COR-L47 (cell line): ENCODE results near the gene ZYX.
A peak's percentile ranks its signal among the peaks of the same experiment; 100 is the strongest.
"Not testable (repeated sequence)": the region's sequence is repeated elsewhere in the genome, so short reads cannot be mapped to it uniquely, and the experiment has no call there.

ENCODE experiments used
- DNase-seq: peaks from one replicate; lab custom pipeline; 2025; lab: John Stamatoyannopoulos, UW

The ZYX gene

DNA sequence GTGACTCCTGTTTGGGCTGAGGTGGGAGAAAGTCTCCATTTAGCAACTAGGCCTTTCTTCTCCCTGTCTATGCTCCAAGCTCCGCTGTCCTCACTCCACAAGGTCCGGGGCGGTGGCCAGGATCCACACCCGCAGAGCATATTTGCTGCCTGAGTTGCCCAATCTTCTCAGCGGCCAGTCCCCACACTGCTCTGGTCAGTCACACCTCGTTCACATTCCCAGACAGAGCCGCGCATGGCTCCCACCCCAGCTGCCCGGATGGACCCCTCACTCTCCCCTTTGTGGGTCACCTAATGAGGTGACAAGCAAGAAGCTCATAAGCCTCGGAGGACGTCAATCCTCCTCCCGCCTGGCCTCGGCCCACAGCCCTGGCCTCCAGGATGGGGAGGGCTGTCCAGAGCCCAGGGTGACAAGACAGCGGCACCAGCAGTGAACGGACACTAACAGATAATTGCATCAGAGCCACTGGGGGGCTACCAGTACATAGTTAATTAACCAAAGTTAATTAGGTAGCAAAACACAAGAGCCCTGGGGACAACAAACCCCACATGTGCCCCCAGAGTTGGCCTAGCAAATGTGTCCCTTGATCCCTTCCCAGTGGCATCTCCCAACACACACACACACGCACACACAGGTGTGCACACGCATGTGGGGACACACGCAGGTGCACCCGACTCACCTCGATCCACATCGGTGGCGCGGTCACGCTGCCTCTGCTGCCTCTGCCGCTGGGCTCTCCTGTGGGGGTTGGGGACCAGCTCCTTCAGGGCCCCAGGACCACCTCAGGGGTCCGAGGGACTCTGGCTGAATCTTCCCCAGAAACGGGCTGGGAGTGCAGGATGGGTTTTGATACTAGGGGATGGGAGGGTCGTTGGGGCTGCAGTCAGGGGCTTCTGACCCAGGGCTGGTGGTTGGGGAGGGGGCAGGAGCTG lies 15.7 kb downstream of the ZYX start:
- DNase-seq, result no peak

DNA sequence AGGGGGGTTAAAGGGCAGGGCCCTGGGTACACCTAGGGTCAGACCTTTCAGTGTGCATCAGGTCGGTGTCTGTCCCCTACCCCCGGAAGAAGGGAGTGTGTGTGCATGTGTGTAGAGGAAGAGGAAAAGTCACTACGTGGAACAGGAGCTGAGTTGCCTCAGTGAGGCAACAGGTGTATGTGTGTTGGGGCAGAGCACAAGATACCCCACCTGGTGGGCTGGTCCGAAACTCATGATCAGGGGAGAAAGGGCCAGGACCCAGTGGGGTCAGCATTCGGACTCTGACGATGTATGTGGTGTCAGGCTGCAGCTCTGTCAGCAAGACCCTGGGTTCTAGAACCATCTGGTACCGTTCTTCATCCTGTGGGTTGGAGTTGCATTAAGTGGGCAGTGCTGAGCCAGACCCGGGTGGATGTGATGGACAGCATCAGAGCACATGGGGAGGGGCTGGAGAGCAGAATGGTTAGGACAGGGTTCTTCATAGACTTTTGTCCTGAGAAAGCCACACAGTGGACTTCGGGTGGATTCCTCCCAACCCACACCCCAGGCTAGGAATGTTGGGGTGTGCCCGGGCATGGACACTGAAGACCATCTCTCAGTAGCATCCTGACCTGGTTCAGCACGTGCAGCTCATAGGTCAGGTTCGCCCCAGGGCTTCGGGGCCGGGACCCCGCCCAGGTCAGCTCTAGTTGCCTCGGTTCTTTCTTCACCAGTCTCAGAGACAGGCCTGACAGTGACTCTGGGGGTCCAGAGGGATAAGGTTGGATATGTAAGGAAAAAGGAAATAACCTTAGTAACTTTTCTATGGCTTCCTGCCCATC lies 16.8 kb downstream of the ZYX start:
- DNase-seq, result no peak

DNA sequence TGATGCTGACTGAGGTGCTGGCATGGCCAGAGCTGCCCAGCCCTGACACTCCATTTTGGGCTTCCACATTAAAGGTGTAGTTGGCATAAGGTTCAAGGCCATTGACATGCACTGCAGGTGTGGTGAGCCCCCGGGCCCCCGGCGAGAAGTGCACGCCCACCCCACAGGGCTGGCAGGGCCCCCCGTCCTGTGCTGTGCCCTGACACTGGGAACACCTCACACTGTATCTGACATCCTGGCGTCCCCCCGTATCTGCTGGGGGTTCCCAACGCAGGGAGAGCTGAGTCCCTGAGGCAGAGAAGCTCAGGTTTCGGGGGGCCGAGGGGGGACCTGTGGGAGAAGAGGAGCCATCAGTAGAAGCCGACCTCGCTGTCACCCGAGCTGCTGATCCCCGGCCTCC lies 17.5 kb downstream of the ZYX start:
- DNase-seq, result no peak

DNA sequence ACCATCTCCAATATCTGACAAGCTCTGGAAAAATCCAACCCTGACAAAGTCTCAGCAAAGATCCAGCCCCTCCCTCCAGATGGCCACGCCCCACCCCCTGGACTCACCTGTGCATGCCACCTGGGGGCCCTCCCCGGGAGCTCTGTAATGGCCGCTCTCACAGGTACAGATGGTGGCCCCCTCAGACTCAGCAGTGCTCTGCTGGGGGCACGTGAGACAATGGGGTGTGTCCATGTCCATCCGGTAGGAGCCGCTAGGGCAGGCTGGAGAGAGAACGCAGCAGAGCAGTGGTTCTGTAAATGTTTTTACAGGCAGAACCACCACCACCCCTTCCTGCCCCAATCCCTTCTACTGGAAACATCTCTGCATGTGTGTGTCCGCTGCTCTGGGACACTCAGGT lies 18.0 kb downstream of the ZYX start:
- no peak for DNase-seq

DNA sequence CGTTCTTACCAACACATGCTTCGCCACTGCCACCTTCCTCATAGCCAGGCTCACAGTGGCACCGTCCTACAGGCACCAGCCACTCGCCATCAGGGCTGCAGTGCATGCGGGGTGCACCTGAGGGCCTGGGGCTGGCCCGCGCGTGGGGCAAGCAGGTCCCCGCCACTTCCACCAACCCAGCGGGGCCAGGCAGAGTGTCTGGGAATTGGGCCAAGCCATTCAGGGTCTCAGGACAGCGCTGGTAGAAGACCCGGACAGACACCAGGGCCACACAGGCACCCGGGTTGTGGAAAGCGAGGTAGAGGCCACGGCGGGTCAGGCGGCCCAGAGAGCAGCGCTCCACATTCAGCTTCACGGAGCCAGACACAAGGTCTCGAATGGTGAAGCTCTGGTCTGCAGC lies 18.5 kb downstream of the ZYX start:
- no peak for DNase-seq

DNA sequence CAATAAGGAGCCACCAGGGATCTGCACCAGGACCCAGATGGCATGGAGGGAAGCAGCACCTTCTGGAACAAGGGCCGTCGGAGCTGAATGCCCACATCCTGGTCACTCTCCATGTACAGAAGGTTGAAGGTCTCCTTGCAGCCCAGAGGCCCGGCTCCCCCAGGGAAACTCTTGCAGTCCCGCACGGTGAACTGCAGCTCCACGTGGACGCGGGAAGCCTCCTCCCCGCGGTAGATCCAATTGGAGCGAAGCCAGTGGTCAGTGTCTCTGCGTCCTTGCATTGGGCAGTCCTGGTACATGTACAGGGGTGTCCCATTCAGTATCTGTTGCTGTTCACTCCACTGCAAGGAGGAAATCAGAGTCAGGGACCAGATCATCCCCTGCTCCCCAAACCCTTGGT lies 20.1 kb downstream of the ZYX start:
- no peak for DNase-seq

DNA sequence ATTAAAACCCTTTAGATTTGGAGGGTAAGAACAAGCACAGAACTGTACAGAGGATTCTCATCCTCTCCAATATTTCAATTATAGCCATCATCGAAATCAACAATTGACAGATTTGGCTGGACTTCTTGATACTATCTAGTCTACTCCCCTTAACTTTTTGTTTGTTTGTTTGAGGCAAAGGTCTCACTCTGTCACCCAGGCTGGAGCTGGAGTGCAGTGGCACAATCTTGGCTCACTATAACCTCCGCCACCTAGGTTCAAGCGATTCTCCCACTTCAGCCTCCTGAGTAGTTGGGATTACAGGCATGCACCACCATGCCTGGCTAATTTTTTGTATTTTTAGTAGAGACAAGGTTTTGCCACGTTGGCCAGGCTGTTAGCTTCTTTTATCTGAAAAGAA lies 21.1 kb downstream of the ZYX start:
- DNase-seq, result not testable (repeated sequence)

DNA sequence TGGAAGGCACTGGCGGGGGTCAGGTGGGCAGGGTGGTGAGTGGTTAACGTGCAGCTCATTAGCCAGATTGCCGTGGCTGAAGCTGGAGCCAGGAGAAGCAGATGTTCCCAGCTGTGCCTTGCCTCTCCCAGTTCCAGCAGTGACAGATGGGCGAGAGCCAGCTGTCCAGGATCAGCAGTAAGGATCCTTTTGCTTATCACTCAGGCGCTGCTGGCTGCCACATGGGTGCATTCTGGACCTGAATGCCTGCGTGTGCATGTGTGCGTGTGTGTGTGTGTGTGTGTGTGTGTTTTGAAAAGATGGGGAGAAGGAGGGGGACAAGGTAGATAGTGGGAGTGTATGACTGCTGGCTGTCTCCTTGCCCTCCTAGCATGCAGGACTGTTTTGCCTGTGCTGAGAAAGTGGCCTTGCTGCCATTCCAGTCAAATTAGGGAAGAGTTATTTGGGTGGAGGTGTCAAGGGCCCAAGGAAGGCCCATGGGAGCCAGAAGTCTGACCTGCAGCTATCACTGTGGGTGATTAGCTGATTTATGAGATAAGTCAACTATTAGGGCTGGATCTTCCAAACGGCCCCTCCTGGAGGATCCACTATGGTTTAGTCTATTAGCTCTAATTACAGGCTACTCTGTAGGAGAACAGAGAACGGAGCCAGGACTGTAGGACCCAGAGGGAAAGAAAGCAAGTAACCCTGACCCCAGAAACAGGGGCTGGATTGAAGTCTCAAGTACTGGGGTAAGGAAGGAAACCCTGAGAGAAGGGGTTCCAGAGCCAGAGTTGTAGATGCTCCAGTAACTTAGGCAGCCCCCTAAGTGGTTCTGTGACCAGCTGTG lies 24.2 kb downstream of the ZYX start:
- no peak for DNase-seq

DNA sequence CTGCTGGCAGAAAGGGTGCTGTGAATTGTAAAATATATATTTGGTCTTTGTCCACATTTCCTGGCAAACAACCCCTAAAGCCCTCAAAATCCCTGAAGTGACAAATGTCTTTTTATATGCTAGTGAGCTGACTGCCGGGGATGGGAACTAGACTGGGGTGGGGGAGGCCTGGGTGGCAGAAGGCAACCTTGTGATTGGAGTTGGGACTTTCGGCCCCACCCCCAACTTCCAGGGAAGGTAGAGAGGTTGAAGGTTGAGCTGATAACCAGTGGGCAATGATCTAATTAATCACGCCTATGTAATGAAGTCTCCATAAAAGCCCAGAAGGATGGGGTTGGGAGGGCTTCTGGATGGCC lies 24.8 kb downstream of the ZYX start:
- no peak for DNase-seq

DNA sequence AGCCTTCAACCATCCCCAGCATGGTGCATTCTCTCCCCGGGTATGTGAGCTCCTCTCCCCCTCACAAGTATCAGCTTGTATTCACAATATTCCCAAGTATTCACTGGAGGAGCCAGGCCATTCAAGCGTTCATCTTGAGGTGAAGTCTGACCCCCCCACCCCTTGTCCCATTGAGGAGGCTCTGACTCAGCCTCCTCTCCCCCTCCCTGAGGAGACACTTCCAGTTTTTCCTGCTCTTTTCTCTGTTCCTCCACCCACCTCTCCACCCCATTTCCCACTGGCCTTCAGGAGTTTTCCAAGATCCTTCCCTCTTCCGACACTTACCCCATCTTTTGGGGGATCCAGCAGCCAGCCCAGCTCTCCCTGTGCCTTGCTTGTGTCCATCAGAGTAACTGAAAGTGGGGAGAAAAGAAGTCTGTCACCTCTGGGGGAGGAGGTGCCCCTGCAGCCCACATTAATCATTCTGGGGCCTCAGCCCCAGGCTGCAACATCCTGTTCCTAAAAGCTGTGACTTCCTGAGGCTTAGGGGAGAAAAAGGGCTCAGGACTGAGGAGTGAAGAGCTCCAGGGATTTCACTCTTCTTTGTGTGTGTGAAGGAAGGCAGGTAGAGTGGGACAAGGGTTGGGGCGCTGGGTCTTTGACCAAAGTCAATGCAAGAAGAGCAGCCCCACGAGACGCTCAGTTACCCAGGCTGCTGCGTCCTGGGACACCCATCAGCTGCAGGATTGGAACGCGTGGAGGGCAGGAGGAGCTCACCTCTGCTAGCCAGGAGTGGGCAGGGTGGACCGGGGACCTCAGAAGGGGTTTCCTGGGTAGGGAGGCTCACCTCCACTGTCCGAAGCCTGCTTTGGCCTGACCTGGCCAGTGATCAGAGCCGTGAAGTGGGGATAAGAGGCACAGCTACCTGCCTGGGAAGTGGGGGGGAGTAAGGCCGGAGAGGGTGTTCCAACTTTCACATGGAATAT lies 26.4 kb downstream of the ZYX start:
- DNase-seq, result no peak

DNA sequence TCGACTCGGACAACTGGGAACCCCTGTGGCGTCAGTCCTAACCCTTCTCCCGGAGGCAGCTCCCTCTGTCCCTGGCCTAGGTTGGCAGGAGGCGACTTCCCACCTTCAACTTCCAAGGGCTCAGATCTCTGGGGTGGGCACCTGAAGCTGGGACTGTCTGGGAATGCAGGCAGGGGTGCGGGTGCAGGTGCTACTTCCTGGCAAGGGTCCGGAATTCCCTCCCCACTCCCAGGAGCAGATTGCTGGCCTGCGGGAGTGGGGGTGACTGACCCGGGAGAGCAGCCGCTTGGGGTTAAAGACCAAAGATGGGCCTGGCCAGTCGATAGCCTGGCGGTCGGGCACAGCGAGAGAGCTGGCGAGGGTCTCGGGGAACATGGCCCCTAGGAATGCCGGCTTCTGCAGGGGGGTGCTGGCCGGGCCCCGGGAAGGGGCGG lies 27.1 kb downstream of the ZYX start:
- no peak for DNase-seq

DNA sequence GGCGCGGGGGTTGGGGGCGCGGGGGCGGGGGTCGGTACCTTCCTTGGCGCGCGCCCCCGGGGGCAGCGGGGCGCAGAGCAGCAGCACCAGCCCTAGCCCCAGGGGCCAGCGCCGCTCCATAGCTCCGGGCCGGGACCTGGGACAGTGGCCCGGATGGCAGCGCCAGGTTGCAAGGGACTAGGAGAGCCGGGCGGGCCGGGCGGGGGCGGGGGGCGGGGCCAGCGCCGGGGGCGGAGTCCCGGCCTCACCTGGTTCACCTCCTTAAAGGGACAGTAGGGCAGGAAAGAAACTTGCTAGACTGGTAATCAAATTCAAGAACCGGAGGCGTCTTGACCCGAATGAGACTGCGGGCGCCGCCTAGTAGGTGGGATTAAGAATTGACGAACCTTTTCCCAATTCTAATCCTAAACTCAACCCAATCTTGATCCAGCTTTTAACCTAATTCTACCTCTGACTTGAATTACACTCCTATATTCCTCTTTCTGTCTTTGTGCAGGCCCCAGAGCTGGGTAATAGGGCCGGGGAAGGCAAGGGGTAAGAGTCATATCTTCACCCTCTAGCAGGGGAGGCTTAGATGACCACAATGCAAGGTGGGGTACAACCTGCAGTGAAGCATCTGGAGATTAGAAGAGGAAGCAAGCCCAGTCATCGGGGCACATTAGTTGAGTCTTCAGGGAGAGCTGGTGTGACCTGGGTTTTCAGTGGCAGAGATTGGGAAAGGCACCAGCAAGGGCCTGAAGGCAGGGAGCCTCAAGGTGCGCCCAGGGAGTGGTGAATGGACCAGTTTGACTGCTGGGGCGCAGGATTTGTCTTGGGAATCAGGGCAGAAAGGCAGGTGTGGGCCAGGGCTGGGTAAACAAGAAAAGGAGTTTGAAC lies 27.8 kb downstream of the ZYX start, which contains the start of gene EPHA1:
Gene EPHA1 (minus strand): TSS at position 171 of the 876 bp plus-strand sequence. CDS start 51 bp downstream, at position 120.
- DNase-seq, result no peak

DNA sequence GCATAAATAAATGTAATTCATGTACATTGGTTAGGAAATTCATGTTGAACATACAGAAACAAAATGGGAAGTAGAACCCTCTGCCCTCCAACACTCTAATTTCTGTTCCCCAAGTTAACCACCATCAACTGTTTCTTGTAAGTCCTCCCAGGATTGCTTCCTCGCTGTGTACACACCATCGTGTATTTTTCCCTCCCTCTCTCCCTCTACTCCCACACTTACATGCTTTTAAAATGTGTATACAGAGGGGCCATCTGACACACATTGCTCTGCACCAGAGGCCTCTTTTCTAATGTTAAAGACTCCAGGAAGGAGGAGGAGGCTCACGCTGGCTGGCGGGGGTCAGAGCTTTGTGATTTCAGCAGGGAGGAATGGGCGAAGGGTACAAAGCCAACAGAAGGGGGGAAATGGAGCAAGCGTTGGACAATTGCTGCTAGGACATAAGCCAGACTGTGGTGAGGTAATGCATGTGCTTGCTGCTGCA lies 29.4 kb downstream of the ZYX start:
- no peak for DNase-seq

DNA sequence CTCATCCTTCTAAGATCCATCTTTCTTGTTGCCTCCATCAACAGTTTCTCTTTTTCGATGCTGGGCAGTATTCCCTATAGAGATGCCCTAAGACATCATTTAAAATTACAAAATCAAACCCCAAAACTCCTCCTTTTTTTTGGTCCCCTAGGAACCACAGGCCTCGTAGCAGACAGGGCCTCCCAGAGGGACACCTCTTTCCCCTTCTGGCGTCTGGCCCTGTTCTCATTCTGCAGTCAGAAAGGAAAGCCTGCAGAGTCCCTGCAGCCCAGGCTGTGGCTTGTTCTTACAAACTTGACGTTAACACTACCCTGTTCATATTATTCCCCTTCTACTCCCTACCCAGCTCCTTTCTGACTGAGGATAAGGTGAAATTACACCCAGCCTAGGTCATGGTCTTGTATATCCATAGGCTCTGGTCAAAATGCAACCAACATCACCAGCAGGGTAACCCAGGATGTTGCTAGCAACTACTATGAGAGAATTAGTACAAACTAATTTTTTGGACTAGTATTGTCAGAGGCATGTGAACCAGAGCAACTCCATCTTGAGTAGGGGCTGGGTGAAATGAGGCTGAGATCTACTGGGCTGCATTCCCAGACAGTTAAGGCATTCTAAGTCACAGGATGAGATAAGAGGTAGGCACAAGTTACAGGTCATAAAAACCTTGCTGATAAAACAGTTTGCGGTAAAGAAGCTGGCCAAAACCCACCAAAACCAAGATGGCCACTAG lies 31.0 kb downstream of the ZYX start:
- no peak for DNase-seq

DNA sequence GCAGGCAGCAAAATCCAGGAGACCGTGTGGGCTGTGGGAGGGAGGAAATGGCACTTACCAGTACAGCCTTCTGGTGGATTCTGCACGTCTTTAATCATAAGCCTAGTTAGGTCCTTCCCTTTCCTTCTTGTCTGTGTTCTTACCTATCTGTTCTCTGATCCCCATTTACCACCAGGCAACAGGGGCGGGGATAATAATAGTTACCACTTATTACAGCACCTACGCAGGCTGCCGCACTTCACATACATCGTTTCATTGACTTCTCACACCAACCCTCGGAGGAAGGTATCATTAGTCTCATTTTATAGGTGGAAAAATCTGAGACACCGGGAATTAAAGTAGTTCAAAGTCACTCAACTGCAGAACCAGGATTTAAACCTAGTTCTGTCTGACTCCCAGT lies 32.0 kb downstream of the ZYX start:
- DNase-seq, result no peak

DNA sequence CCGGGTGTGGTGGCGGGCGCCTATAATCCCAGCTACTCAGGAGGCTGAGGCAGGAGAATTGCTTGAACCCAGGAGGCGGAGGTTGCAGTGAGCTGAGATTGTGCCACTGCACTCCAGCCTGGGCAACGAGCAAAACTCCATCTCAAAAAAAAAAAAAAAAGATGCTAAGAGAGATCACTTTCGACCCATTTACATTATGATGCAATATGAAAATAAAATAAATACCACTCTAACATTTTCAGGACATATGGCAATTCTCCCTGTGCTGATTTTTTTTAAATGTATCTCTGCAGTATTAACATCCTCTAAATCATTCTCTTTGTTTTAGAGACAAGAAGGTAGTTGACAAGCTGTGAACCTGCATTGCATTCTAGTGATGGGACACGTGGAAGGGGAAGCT lies 34.1 kb downstream of the ZYX start:
- DNase-seq, result not testable (repeated sequence)

DNA sequence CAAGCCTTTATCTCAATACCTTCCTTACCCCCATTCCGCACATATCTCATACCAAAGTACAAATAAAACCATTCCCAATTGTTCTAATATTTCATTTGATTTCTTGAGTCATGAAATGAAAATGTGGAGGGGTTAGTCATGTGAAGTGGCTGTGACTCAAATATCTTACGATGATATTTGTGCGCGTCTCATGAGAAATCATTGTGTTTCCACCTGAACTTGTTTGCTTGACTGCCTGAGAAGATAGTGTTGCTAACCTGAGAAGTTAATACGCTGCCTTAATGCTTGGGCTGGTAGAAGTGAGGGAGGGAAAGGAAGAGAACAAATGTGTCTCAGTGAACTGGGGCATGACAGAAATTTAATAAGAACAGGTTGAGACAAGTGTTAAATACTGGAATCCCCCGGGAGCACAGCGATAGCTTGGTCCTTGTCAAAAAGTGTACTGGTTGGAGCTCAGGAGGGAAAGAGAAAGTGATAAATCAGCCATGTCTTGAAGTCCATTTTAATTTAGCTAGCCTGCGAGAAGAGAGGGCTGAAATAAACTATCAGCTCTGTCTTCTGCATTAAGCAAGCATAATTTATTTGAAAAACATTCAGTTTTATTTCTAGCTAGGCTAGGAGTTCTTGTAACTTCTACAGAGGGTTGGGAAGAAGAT lies 34.7 kb downstream of the ZYX start:
- DNase-seq, result no peak

DNA sequence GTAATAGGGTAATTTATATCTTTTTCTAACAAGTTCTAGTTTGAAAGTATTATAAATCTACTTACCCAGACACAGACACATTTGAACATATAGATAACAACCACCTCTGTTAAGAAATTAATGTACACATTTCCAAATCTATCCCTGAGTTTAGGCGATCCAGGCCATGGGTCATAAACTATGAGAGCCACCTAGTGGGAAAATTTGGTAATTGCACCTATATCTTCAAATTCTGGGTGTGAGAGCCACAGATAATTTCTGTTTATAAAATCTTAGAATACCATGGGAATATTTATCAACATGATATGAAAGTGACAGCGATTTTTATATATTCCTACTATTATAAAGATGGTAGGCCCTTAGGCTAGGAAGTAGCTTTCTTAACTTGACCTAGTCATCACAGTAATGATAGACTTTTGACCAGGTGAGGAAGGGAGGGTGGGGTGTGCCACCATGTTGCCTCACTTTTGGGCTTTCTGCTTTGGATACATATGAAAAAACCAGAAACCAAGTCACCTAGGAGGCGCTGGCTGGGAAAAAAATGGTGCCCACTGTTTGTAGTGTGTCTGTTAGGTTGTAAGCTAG lies 35.5 kb downstream of the ZYX start:
- peak; percentile 40 for DNase-seq
